Mucosa of stomach (tissue), 1 donor: ENCODE measurements around the gene PSMA7.

Experiments used
- H3K27me3 ChIP-seq: one replicate; pipeline ENCODE4 v1.7.0; 2013; ENCODE audit warnings: mild to moderate bottlenecking, low read length; ENCODE audit not compliant: control insufficient read depth, insufficient read depth
- H3K36me3 ChIP-seq: one replicate; pipeline ENCODE4 v1.7.0; 2013; ENCODE audit warnings: low read length; ENCODE audit not compliant: control insufficient read depth, insufficient read depth
- H3K4me1 ChIP-seq: one replicate; pipeline ENCODE4 v1.7.0; 2013; ENCODE audit warnings: mild to moderate bottlenecking, low read length; ENCODE audit not compliant: control insufficient read depth, insufficient read depth
- H3K4me3 ChIP-seq: one replicate; pipeline ENCODE4 v1.7.0; 2013; ENCODE audit warnings: low read length
- H3K9ac ChIP-seq: one replicate; pipeline ENCODE4 v1.7.0; 2013; ENCODE audit warnings: mild to moderate bottlenecking, low read length, moderate library complexity
- H3K9me3 ChIP-seq: one replicate; pipeline ENCODE4 v1.7.0; 2013; ENCODE audit warnings: mild to moderate bottlenecking, low read length, moderate library complexity; ENCODE audit not compliant: control insufficient read depth
- donor health status: Pancreatic carcinoma.

Gene PSMA7

GRCh38 chr20:62178316-62179161 is 35.3 kb upstream of the PSMA7 start:
- Histone ChIP-seq H3K36me3 (no peaks in the 10 kb centered on the region), H3K27me3 (no peaks in the 10 kb centered on the region), H3K4me1 (peaks cover 1% of the 10 kb centered on the region), H3K9me3 (no peaks in the 10 kb centered on the region), H3K9ac (no peak overlapping the region), H3K4me3 (no peak overlapping the region)

- no peak overlapping the region for H3K4me3 ChIP-seq
- no peaks in the 10 kb centered on the region for H3K27me3 ChIP-seq
- H3K9me3 ChIP-seq, result no peaks in the 10 kb centered on the region
- no peak overlapping the region for H3K9ac ChIP-seq
- H3K4me1 ChIP-seq, result no peaks in the 10 kb centered on the region
- no peaks in the 10 kb centered on the region for H3K36me3 ChIP-seq
These were observed 34.1 kb upstream of the PSMA7 start for GRCh38 chr20:62177307-62177706.

- Histone ChIP-seq H3K27me3 (no peaks in the 10 kb centered on the region), H3K4me1 (no peaks in the 10 kb centered on the region), H3K9ac (no peak overlapping the region), H3K36me3 (no peaks in the 10 kb centered on the region), H3K4me3 (no peak overlapping the region), H3K9me3 (no peaks in the 10 kb centered on the region)
These were observed 33.7 kb upstream of the PSMA7 start for GRCh38 chr20:62176866-62177265.

- H3K36me3 ChIP-seq, result no peaks in the 10 kb centered on the region
These were observed 32.5 kb upstream of the PSMA7 start for GRCh38 chr20:62175711-62176110.

GRCh38 chr20:62174870-62175624 is 31.9 kb upstream of the PSMA7 start:
- H3K4me1 ChIP-seq, result no peaks in the 10 kb centered on the region
- no peak overlapping the region for H3K9ac ChIP-seq
- H3K27me3 ChIP-seq, result no peaks in the 10 kb centered on the region
- no peaks in the 10 kb centered on the region for H3K9me3 ChIP-seq
- H3K4me3 ChIP-seq, result no peak overlapping the region
- no peaks in the 10 kb centered on the region for H3K36me3 ChIP-seq

More at GRCh38 chr20:62175711-62176110, 32.5 kb upstream of the PSMA7 start:
- Histone ChIP-seq H3K4me1 (no peaks in the 10 kb centered on the region), H3K4me3 (no peak overlapping the region), H3K27me3 (no peaks in the 10 kb centered on the region), H3K9ac (no peak overlapping the region), H3K9me3 (no peaks in the 10 kb centered on the region)

GRCh38 chr20:62174021-62174804 is 31.0 kb upstream of the PSMA7 start:
- no peaks in the 10 kb centered on the region for H3K9me3 ChIP-seq
- no peaks in the 10 kb centered on the region for H3K4me1 ChIP-seq
- no peak overlapping the region for H3K4me3 ChIP-seq
- no peaks in the 10 kb centered on the region for H3K36me3 ChIP-seq
- no peak overlapping the region for H3K9ac ChIP-seq
- H3K27me3 ChIP-seq, result no peaks in the 10 kb centered on the region

- Histone ChIP-seq H3K4me1 (no peaks in the 10 kb centered on the region), H3K9me3 (no peaks in the 10 kb centered on the region), H3K4me3 (no peak overlapping the region), H3K9ac (no peak overlapping the region), H3K27me3 (no peaks in the 10 kb centered on the region), H3K36me3 (no peaks in the 10 kb centered on the region)
These were observed 29.5 kb upstream of the PSMA7 start for GRCh38 chr20:62172666-62173065.

GRCh38 chr20:62171245-62171644 is 28.1 kb upstream of the PSMA7 start:
- H3K27me3 ChIP-seq, result no peaks in the 10 kb centered on the region
- H3K4me1 ChIP-seq, result no peaks in the 10 kb centered on the region
- no peak overlapping the region for H3K9ac ChIP-seq
- H3K9me3 ChIP-seq, result no peaks in the 10 kb centered on the region
- no peak overlapping the region for H3K4me3 ChIP-seq
- H3K36me3 ChIP-seq, result no peaks in the 10 kb centered on the region

- no peaks in the 10 kb centered on the region for H3K36me3 ChIP-seq
- no peak overlapping the region for H3K4me3 ChIP-seq
- H3K27me3 ChIP-seq, result no peaks in the 10 kb centered on the region
- H3K9ac ChIP-seq, result no peak overlapping the region
- no peaks in the 10 kb centered on the region for H3K9me3 ChIP-seq
- H3K4me1 ChIP-seq, result no peaks in the 10 kb centered on the region
These were observed 27.3 kb upstream of the PSMA7 start for GRCh38 chr20:62170536-62170935.

GRCh38 chr20:62168890-62169435 is 25.8 kb upstream of the PSMA7 start:
- H3K27me3 ChIP-seq, result no peaks in the 10 kb centered on the region
- no peak overlapping the region for H3K9ac ChIP-seq
- no peak overlapping the region for H3K4me3 ChIP-seq
- no peaks in the 10 kb centered on the region for H3K36me3 ChIP-seq
- H3K9me3 ChIP-seq, result no peaks in the 10 kb centered on the region
- H3K4me1 ChIP-seq, result no peaks in the 10 kb centered on the region

GRCh38 chr20:62168061-62168460 is 24.9 kb upstream of the PSMA7 start:
- Histone ChIP-seq H3K27me3 (no peaks in the 10 kb centered on the region), H3K36me3 (no peaks in the 10 kb centered on the region), H3K4me1 (no peaks in the 10 kb centered on the region), H3K9me3 (no peaks in the 10 kb centered on the region), H3K9ac (no peak overlapping the region), H3K4me3 (no peak overlapping the region)
